Measurements from ENCODE around the gene BUB3. TPM values are rescaled to one million over a fixed set of nuclear protein-coding genes. Genes with fewer than 3 reads are reported as not detected.

Gene BUB3
- polyA plus RNA-seq, 1 donor (not counting 4 experiments of a cell fraction or from before 2014, with no cell fraction given): 162 TPM

GRCh38 chr10:123153486-123154091 lies 613 bp upstream of the BUB3 start:
- no peak for TF ChIP-seq EZH2 (IDR thresholded peaks at IDR 0.05; ENCODE audit: low read length)
- TF ChIP-seq CTCF (optimal IDR thresholded peaks at IDR 0.05 in 1 of 3, IDR thresholded peaks at IDR 0.05 in 1 of 3, conservative IDR thresholded peaks at IDR 0.05 in 1 of 3; ENCODE audit: extremely low read depth in 1 of 3, insufficient read depth in 2 of 3, low read length in 3 of 3): no peak
- Histone ChIP-seq H3K9me3 (ENCODE audit: control insufficient read depth, low read depth, low read length) (no peaks in the 10 kb centered on the region), H3K9me1 (ENCODE audit: control insufficient read depth, extremely low read depth, insufficient read depth, low read length) (peaks cover 3% of the 10 kb centered on the region), H3K36me3 (ENCODE audit: control insufficient read depth in 2 of 2, extremely low read depth in 1 of 2, insufficient read depth in 2 of 2, low read length in 2 of 2) (peaks cover 0 to 25% of the 10 kb centered on the region in 2 experiments), H2AFZ (ENCODE audit: control insufficient read depth, low read length) (no peak overlapping the region), H4K20me1 (ENCODE audit: control insufficient read depth, extremely low read depth, insufficient read depth, low read length) (peaks cover 15% of the 10 kb centered on the region), H3K9ac (ENCODE audit: control insufficient read depth, extremely low read depth, insufficient read depth, low read length) (no peak overlapping the region), H3K79me2 (ENCODE audit: control insufficient read depth, insufficient read depth, low read length) (peaks cover 43% of the 10 kb centered on the region), H3K4me1 (ENCODE audit: control insufficient read depth, extremely low read depth, insufficient read depth, low read length) (peaks cover 37% of the 10 kb centered on the region), H3K27ac (ENCODE audit: control insufficient read depth, insufficient read depth, low read length) (no peak overlapping the region), H3K27me3 (ENCODE audit: control insufficient read depth, extremely low read depth, insufficient read depth, low read length) (peaks cover 36% of the 10 kb centered on the region), H3K4me2 (ENCODE audit: control insufficient read depth, extremely low read depth, insufficient read depth, low read depth, low read length) (peak overlapping the region; percentile 44), H3K4me3 (ENCODE audit: control insufficient read depth in 2 of 3, extremely low read depth in 1 of 3, insufficient read depth in 2 of 3, low read depth in 1 of 3, low read length in 3 of 3) (no peak overlapping the region)
- dilution Hi-C loops (cut with MboI; ENCODE audit: extremely low pct_ligation_motif_present, low sequenced_read_pairs): no loop called here
- FAIRE-seq: no peak
- DNase-seq (ENCODE audit: low read depth, low spot score): no peak

- dilution Hi-C loops (cut with MboI; ENCODE audit: extremely low pct_ligation_motif_present, low sequenced_read_pairs): no loop called here
Observed at GRCh38 chr10:123154711-123155505, 706 bp downstream of the BUB3 start.

More at GRCh38 chr10:123154711-123155505, 706 bp downstream of the BUB3 start:
- TF ChIP-seq EZH2 (IDR thresholded peaks at IDR 0.05; ENCODE audit: low read length) (no peak), CTCF (optimal IDR thresholded peaks at IDR 0.05 in 1 of 3, IDR thresholded peaks at IDR 0.05 in 1 of 3, conservative IDR thresholded peaks at IDR 0.05 in 1 of 3; ENCODE audit: extremely low read depth in 1 of 3, insufficient read depth in 2 of 3, low read length in 3 of 3) (no peak)
- FAIRE-seq (peak; percentile 9), DNase-seq (ENCODE audit: low read depth, low spot score) (no peak)
- H3K27me3 ChIP-seq (ENCODE audit: control insufficient read depth, extremely low read depth, insufficient read depth, low read length): peaks cover 23% of the 10 kb centered on the region
- peak overlapping the region; percentile 90 for H3K4me2 ChIP-seq (ENCODE audit: control insufficient read depth, extremely low read depth, insufficient read depth, low read depth, low read length)
- H3K4me1 ChIP-seq (ENCODE audit: control insufficient read depth, extremely low read depth, insufficient read depth, low read length): peaks cover 36% of the 10 kb centered on the region
- no peaks in the 10 kb centered on the region for H3K9me3 ChIP-seq (ENCODE audit: control insufficient read depth, low read depth, low read length)
- H2AFZ ChIP-seq (ENCODE audit: control insufficient read depth, low read length): peak overlapping the region; percentile 47
- H3K9me1 ChIP-seq (ENCODE audit: control insufficient read depth, extremely low read depth, insufficient read depth, low read length): peaks cover 3% of the 10 kb centered on the region
- H3K27ac ChIP-seq (ENCODE audit: control insufficient read depth, insufficient read depth, low read length): peak overlapping the region; percentile 80
- H3K79me2 ChIP-seq (ENCODE audit: control insufficient read depth, insufficient read depth, low read length): peaks cover 56% of the 10 kb centered on the region
- H4K20me1 ChIP-seq (ENCODE audit: control insufficient read depth, extremely low read depth, insufficient read depth, low read length): peaks cover 15% of the 10 kb centered on the region
- peak overlapping the region; percentile 78 to 97 (median 82) for H3K4me3 ChIP-seq (ENCODE audit: control insufficient read depth in 2 of 3, extremely low read depth in 1 of 3, insufficient read depth in 2 of 3, low read depth in 1 of 3, low read length in 3 of 3)
- H3K9ac ChIP-seq (ENCODE audit: control insufficient read depth, extremely low read depth, insufficient read depth, low read length): peak overlapping the region; percentile 85
- H3K36me3 ChIP-seq (ENCODE audit: control insufficient read depth in 2 of 2, extremely low read depth in 1 of 2, insufficient read depth in 2 of 2, low read length in 2 of 2): peaks cover 0 to 25% of the 10 kb centered on the region in 2 experiments

Measured in keratinocyte (primary cell).